Stomach smooth muscle (tissue), 2 donors: ENCODE results near the gene OR8S1.
"Not testable (repeated sequence)": the region's sequence is repeated elsewhere in the genome, so short reads cannot be mapped to it uniquely, and the experiment has no call there.

Source experiments
- H3K27ac ChIP-seq: one replicate; pipeline ENCODE4 v1.7.0; 2013; ENCODE audit warnings: mild to moderate bottlenecking, low read length, inconsistent platforms
- H3K27me3 ChIP-seq, 2 donors: one replicate each; pipeline ENCODE4 v1.7.0; 2013; ENCODE audit warnings: low read length in 2 of 2; ENCODE audit not compliant: insufficient read depth in 2 of 2, control insufficient read depth in 1 of 2
- H3K36me3 ChIP-seq, 2 donors: one replicate each; pipeline ENCODE4 v1.7.0; 2013; ENCODE audit warnings: low read length in 2 of 2; ENCODE audit not compliant: control insufficient read depth in 2 of 2, insufficient read depth in 2 of 2
- H3K4me1 ChIP-seq: one replicate; pipeline ENCODE4 v1.7.0; 2013; ENCODE audit warnings: low read length; ENCODE audit not compliant: control insufficient read depth, insufficient read depth
- H3K4me3 ChIP-seq, 2 donors: one replicate each; pipeline ENCODE4 v1.7.0; 2013; ENCODE audit warnings: low read length in 2 of 2
- H3K9ac ChIP-seq, 2 donors: one replicate each; pipeline ENCODE4 v1.7.0; 2013; ENCODE audit warnings: low read length in 2 of 2, mild to moderate bottlenecking in 1 of 2
- H3K9me3 ChIP-seq, 2 donors: one replicate each; pipeline ENCODE4 v1.7.0; 2013; ENCODE audit warnings: low read length in 2 of 2; ENCODE audit not compliant: control insufficient read depth in 2 of 2
- donor health status: healthy.
- donor health status: Pancreatic carcinoma.

The OR8S1 gene

GRCh38 chr12:48553666-48554343 lies 28.4 kb downstream of the OR8S1 start:
- H3K27ac ChIP-seq, H3K4me3 ChIP-seq, H3K36me3 ChIP-seq, H3K4me1 ChIP-seq, H3K9me3 ChIP-seq, H3K27me3 ChIP-seq, H3K9ac ChIP-seq: not testable (repeated sequence)

GRCh38 chr12:48556631-48557030 lies 31.2 kb downstream of the OR8S1 start:
- H3K9me3 ChIP-seq: no peaks in the 10 kb centered on the region
- H3K36me3 ChIP-seq: no peaks in the 10 kb centered on the region
- H3K27me3 ChIP-seq: peaks cover 0 to 2% of the 10 kb centered on the region in 2 donors
- no peak overlapping the region for H3K4me3 ChIP-seq
- H3K4me1 ChIP-seq: no peaks in the 10 kb centered on the region
- no peak overlapping the region for H3K9ac ChIP-seq
- no peak overlapping the region for H3K27ac ChIP-seq

GRCh38 chr12:48557919-48558318 lies 32.5 kb downstream of the OR8S1 start:
- Histone ChIP-seq H3K27ac (no peak overlapping the region), H3K27me3 (peaks cover 0 to 2% of the 10 kb centered on the region in 2 donors), H3K9ac (no peak overlapping the region), H3K9me3 (no peaks in the 10 kb centered on the region), H3K4me3 (no peak overlapping the region), H3K36me3 (no peaks in the 10 kb centered on the region), H3K4me1 (no peaks in the 10 kb centered on the region)

GRCh38 chr12:48567731-48568130 lies 42.3 kb downstream of the OR8S1 start:
- Histone ChIP-seq H3K4me3 (no peak overlapping the region), H3K27ac (no peak overlapping the region), H3K9ac (no peak overlapping the region), H3K9me3 (no peaks in the 10 kb centered on the region), H3K27me3 (no peaks in the 10 kb centered on the region), H3K4me1 (no peaks in the 10 kb centered on the region), H3K36me3 (no peaks in the 10 kb centered on the region)

GRCh38 chr12:48569946-48570345 lies 44.5 kb downstream of the OR8S1 start, which contains the start of gene LALBA:
TSS of gene LALBA (minus strand) at chr12:48570046. CDS start at chr12:48570020, 26 bp downstream.
- Histone ChIP-seq H3K4me1 (no peaks in the 10 kb centered on the region), H3K4me3 (no peak within 1 kb of the TSS), H3K27ac (no peak within 1 kb of the TSS), H3K9me3 (no peaks in the 10 kb centered on the region), H3K9ac (no peak within 1 kb of the TSS), H3K27me3 (no peaks in the 10 kb centered on the region), H3K36me3 (no peaks in the 10 kb centered on the region)

- no peaks in the 10 kb centered on the region for H3K9me3 ChIP-seq
- no peak overlapping the region for H3K9ac ChIP-seq
- no peaks in the 10 kb centered on the region for H3K36me3 ChIP-seq
- H3K27ac ChIP-seq: no peak overlapping the region
- H3K27me3 ChIP-seq: no peaks in the 10 kb centered on the region
- no peaks in the 10 kb centered on the region for H3K4me1 ChIP-seq
- no peak overlapping the region for H3K4me3 ChIP-seq
Measured at GRCh38 chr12:48572326-48572725, 46.9 kb downstream of the OR8S1 start.
